AG04450 (cell line): ENCODE measurements around the gene GCLC. TPM values are rescaled to one million over a fixed set of nuclear protein-coding genes. Genes with fewer than 3 reads are reported as not detected.

Source experiments
- CTCF ChIA-PET: fragments of 300-600, 350-600 bp; formaldehyde crosslinking; extraction: SDS; loops from one replicate; lab custom pipeline; 2022; ENCODE audit warnings: antibody characterized with exemption, inconsistent platforms; lab: Charles Lee
- POLR2A ChIA-PET: fragments of 350-600 bp; formaldehyde crosslinking; extraction: SDS; loops from one replicate; lab custom pipeline; 2021; ENCODE audit warnings: antibody characterized with exemption, inconsistent platforms; lab: Yijun Ruan, JAX
- DNase-seq: peaks from one replicate; pipeline ENCODE4 v3.0.0-alpha.2; 2011; ENCODE audit warnings: low read depth, low spot score
- H3K27ac ChIP-seq: one replicate; pipeline ENCODE4 v1.5.1; 2012; ENCODE audit warnings: low read depth, low read length, control low read depth
- H3K27me3 ChIP-seq: one replicate; pipeline ENCODE4 v1.6.0; 2012; ENCODE audit warnings: low read length; ENCODE audit not compliant: control insufficient read depth, insufficient read depth
- H3K4me3 ChIP-seq: 2 replicates; pipeline ENCODE4 v1.5.1; 2011; ENCODE audit warnings: mild to moderate bottlenecking, low read depth, low read length, control low read depth
- H3K9me3 ChIP-seq: 2 replicates; pipeline ENCODE4 v1.5.1; 2012; ENCODE audit warnings: low read length; ENCODE audit not compliant: control insufficient read depth, insufficient read depth
- CTCF ChIP-seq: IDR thresholded peaks from 2 replicates; pipeline ENCODE4 v1.5.1; 2011; ENCODE audit warnings: low read depth, low read length, control low read depth, inconsistent platforms
- polyA plus RNA-seq: library from polyadenylated mRNA; depleted of rRNA; stranded (reverse); fragments of >200 nt; gene quantifications from 2 replicates; pipeline ENCODE4 v1.2.3, GENCODE V29; 2011

Gene GCLC
- polyA plus RNA-seq, 1 experiment = 89.3 TPM

GRCh38 chr6:53530346-53530745 is 14.6 kb downstream of the GCLC start:
- no peak for DNase-seq
- CTCF ChIA-PET = interaction anchor here (1.0 to 1.9 kb wide), 4 partner anchors 17 to 198 kb away, joined by 3 to 4 read pairs (median 4); no protein-coding TSS in a partner anchor
- Histone ChIP-seq H3K27ac (no peak overlapping the region), H3K4me3 (no peak overlapping the region), H3K27me3 (no peaks in the 10 kb centered on the region), H3K9me3 (no peaks in the 10 kb centered on the region)
- POLR2A ChIA-PET = interaction anchor here (1.0 kb wide), 1 partner anchor 37 kb away, joined by 3 read pairs; no protein-coding TSS in a partner anchor
- no peak for TF ChIP-seq CTCF

GRCh38 chr6:53529324-53530036 is 15.4 kb downstream of the GCLC start:
- H3K9me3 ChIP-seq = no peaks in the 10 kb centered on the region
- H3K27ac ChIP-seq = no peak overlapping the region
- DNase-seq = no peak
- no peak for TF ChIP-seq CTCF
- POLR2A ChIA-PET = no interaction called here
- no peaks in the 10 kb centered on the region for H3K27me3 ChIP-seq
- CTCF ChIA-PET = interaction anchor here (1.9 kb wide), 1 partner anchor 37 kb away, joined by 4 read pairs; no protein-coding TSS in a partner anchor
- H3K4me3 ChIP-seq = no peak overlapping the region

GRCh38 chr6:53528107-53528506 is 16.8 kb downstream of the GCLC start:
- DNase-seq = no peak
- ChIA-PET POLR2A (no interaction called here), CTCF (interaction anchor here (0.8 to 1.2 kb wide), 3 partner anchors 16 to 201 kb away, joined by 3 read pairs; no protein-coding TSS in a partner anchor)
- no peak for TF ChIP-seq CTCF
- H3K27ac ChIP-seq = no peak overlapping the region
- no peaks in the 10 kb centered on the region for H3K27me3 ChIP-seq
- H3K4me3 ChIP-seq = no peak overlapping the region
- H3K9me3 ChIP-seq = no peaks in the 10 kb centered on the region

GRCh38 chr6:53527249-53527765 is 17.6 kb downstream of the GCLC start:
- DNase-seq = no peak
- Histone ChIP-seq H3K27ac (no peak overlapping the region), H3K9me3 (no peaks in the 10 kb centered on the region), H3K27me3 (no peaks in the 10 kb centered on the region), H3K4me3 (no peak overlapping the region)
- POLR2A ChIA-PET = no interaction called here
- CTCF ChIA-PET = interaction anchor here (0.8 to 1.2 kb wide), 3 partner anchors 17 to 202 kb away, joined by 3 read pairs; no protein-coding TSS in a partner anchor
- no peak for TF ChIP-seq CTCF

- DNase-seq = no peak
- Histone ChIP-seq H3K4me3 (no peak overlapping the region), H3K27ac (no peak overlapping the region), H3K27me3 (no peaks in the 10 kb centered on the region), H3K9me3 (no peaks in the 10 kb centered on the region)
- no peak for TF ChIP-seq CTCF
- ChIA-PET POLR2A (interaction anchor here (0.6 to 0.9 kb wide), 2 partner anchors 12 to 20 kb away, joined by 3 to 15 read pairs; no protein-coding TSS in a partner anchor), CTCF (interaction anchor here (1.0 to 2.5 kb wide), 3 partner anchors 13 to 202 kb away, joined by 3 to 7 read pairs (median 3); no protein-coding TSS in a partner anchor)
Measured at GRCh38 chr6:53526000-53526399, 18.9 kb downstream of the GCLC start.
